ELF-1 (cell line): ENCODE data around the gene TFAP2D.

Source experiments
- DNase-seq: peaks from one replicate; pipeline ENCODE4 v3.0.0-alpha.2; 2016; ENCODE audit warnings: low read depth, low spot score

The TFAP2D gene

DNA sequence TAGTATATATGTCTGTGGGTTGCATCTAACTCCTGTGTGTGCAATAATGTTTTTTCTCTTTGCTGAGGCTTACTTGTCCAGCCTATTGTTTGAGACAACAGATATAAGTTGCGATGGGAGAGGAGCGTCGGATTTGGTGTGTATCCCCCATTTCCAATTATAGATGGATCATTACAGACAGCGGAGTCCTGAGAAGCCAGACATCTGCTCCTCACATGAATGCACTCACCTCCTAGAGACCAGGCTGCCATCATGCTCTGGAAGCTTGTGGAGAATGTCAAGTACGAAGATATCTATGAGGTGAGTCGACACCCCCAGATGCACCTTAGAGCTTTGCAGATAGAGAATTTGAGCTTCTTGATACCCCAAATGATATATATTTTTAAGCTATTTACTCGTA lies 105.3 kb downstream of the TFAP2D start, which contains the start of gene TFAP2B:
Gene TFAP2B, plus strand, starts transcription at position 199 of the 400 bp plus-strand sequence. Its CDS starts 21 bp downstream, at position 220.
- no peak for DNase-seq

DNA sequence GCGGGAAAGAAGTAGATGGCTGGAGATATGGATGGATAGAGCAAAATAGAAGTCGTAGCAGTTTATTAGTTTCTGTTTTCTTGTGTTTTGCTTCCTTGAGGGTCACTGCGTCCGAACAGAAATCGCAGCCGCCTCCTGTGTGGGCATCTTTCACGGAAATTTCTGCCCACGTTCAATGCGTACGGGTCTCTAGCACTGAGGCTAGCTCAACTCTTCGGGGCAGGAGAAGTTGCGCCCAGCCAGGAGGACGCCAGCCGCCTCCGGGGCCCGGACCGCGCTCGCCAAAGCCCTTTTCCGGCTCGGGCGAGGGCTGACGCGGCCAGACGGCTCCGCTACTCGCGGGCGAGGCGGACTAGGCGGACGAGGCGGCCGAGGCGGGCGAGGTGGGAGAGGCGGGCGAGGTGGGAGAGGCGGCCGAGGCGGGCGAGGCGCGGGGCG lies 106.2 kb downstream of the TFAP2D start:
- DNase-seq, result peak; percentile 62

DNA sequence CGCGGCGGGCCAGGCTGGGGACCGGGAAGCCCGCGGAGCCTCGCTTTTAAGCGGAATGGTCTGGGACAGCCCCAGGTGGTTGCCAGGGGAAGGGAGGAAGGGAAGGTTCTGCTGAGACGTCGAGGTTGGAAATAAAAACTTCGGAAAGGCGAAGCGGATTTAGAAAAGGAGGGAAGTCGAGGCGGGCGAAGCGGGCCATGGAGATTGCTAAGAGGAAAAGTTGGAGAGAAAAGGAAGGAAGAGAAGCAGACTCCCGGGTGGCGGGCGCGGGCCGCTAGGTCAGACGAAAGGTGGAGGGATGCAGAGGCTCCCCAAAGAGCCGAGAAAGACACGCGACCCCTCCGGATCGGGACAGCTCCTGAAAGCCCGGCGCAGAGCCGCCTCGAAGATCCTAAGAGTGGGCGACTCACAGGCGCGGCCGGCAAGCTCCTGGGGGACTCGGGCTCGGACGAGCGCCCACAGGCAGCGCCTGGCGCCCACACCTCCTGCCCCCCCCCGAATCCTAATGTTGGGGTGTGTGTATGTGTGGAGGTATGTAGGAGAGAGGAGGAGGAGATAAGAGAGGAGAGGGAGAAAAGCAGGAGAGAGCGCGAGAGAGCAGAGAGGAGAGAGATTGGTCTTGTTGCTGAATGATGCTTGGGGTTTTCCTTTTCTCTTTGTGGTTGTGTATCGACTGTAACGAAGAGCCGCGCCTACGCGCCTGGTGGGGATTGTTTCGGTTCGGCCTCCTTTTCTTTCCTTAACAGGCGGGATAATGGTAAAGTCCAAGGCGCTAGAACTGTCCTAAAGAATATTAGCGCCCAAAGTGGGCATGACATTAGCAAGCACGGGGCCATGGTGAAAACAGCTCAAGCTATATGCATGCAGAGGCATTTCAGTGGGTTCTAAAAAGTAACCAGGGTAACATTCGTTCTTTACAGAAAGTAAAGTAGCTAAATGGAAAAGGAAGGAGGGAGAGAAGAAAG lies 106.9 kb downstream of the TFAP2D start:
- DNase-seq, result peak; percentile 67

DNA sequence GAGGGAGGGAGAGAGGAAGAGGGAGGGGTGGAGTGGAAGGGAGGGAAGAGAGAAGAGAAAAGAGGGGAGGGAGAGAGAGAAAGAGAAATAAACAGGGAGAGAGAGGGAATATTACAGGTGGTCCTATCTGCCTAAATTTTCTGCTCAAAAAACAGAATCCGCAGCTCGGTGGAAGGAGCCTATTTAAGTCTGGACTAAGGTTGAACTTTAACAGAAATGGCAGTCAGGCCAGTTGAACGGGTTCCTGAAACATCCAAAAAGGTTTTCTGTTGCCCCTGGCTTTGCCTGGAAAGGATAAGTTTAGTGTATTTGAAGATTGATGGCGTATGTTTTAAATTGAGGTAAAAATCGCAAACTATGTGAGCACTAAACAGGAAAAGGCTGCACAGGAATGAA lies 107.5 kb downstream of the TFAP2D start:
- DNase-seq, result no peak

DNA sequence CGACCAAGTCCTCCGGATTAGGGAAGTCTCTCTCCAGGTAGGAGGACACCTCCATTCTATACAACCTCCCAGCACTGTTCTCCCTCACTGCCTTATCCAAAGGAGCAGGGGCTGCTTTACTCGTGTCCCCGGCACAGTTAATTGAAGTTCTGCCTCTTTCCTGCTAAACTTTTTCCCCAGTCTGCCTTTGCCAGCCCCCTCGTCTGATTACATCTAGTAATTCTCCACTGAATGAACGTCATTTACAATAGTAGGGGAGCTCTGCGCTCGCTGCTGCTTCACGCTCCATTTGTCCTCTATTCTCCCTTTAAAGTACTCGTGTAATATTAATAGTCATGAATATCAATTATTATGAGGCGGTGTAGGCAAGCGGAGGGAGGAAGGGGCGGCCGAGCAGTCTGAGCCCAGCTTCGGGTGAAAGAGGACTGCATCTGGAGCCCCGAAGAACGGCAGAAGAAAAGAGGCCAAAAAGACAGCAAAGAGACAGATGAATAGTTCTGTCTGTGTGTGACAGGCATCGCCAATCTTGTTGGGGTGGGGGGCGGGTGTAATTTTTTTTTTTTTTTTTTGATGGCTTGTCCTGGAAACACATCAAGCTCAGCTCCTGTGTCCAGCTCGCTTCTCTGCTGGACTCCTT lies 108.2 kb downstream of the TFAP2D start:
- DNase-seq, result no peak

DNA sequence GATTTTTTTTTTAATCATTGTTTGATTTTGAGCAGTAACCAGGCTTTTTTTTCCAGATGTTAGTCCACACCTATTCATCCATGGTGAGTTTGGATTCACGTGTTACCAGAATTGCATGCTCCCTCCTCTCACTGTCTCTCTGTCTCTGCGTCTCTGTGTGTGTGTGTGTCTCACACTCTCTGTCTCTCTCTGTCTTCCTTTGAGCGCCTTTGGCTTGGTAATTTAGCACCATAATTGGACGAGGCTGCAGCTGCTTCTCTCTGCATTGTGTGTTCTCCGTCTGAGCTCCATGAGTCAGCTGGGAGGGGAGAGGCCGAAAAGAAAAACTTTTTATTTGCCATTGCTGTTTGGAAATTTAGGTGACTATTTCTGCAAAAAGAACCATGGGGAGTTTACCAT lies 108.8 kb downstream of the TFAP2D start:
- DNase-seq, result no peak
